ENCODE results near the gene OR7G3. TPM values are rescaled to one million over a fixed set of nuclear protein-coding genes. Genes with fewer than 3 reads are reported as not detected.

OR7G3 gene
- polyA plus RNA-seq, 1 donor from 2014 or later = not detected

- Histone ChIP-seq H3K36me3 (ENCODE audit: insufficient read depth, low read length) (peaks cover 25% of the 10 kb centered on the region), H3K4me2 (ENCODE audit: low read length) (no peak overlapping the region), H3K9me2 (ENCODE audit: insufficient read depth, low read length) (no peaks in the 10 kb centered on the region), H3K27me3 (ENCODE audit: insufficient read depth, low read depth, low read length) (no peaks in the 10 kb centered on the region), H3K9ac (ENCODE audit: low read length) (no peak overlapping the region), H3K79me2 (replicated peaks; ENCODE audit: insufficient read depth, low read length) (no peaks in the 10 kb centered on the region), H3F3A (ENCODE audit: insufficient read depth, low read length, poor library complexity, severe bottlenecking) (no peaks in the 10 kb centered on the region), H2AFZ (ENCODE audit: low read depth, low read length) (no peak overlapping the region), H4K20me1 (ENCODE audit: insufficient read depth) (no peaks in the 10 kb centered on the region), H3K9me3 (ENCODE audit: low read length) (peaks cover 21% of the 10 kb centered on the region), H3K27ac (ENCODE audit: low read length) (no peak overlapping the region), H3K4me3 (ENCODE audit: low read length) (no peak overlapping the region)
- TF ChIP-seq TAF1 (IDR thresholded peaks at IDR 0.05; ENCODE audit: low read depth) (no peak), MXI1 (conservative IDR thresholded peaks at IDR 0.05; ENCODE audit: poor library complexity, severe bottlenecking) (no peak), POLR2AphosphoS5 (IDR thresholded peaks at IDR 0.05) (no peak), CTCF (IDR thresholded peaks at IDR 0.05; ENCODE audit: poor library complexity, severe bottlenecking) (no peak), REST (IDR thresholded peaks at IDR 0.05; ENCODE audit: borderline replicate concordance) (no peak), SMC3 (conservative IDR thresholded peaks at IDR 0.05; ENCODE audit: poor library complexity) (no peak), RAD21 (conservative IDR thresholded peaks at IDR 0.05) (no peak), EZH2 (IDR thresholded peaks at IDR 0.05; ENCODE audit: borderline replicate concordance, insufficient read depth, low read length, poor library complexity, severe bottlenecking) (no peak), EP300 (conservative IDR thresholded peaks at IDR 0.05; ENCODE audit: poor library complexity, severe bottlenecking) (no peak)
These were observed 38.5 kb upstream of the OR7G3 start for GRCh38 chr19:9165261-9165660.

GRCh38 chr19:9161427-9161826 is 34.7 kb upstream of the OR7G3 start:
- no peak overlapping the region for H2AFZ ChIP-seq (ENCODE audit: low read depth, low read length)
- peaks cover 21% of the 10 kb centered on the region for H3K9me3 ChIP-seq (ENCODE audit: low read length)
- H3K9me2 ChIP-seq (ENCODE audit: insufficient read depth, low read length) = no peaks in the 10 kb centered on the region
- no peak overlapping the region for H3K4me3 ChIP-seq (ENCODE audit: low read length)
- no peaks in the 10 kb centered on the region for H3F3A ChIP-seq (ENCODE audit: insufficient read depth, low read length, poor library complexity, severe bottlenecking)
- H4K20me1 ChIP-seq (ENCODE audit: insufficient read depth) = no peaks in the 10 kb centered on the region
- no peaks in the 10 kb centered on the region for H3K79me2 ChIP-seq (replicated peaks; ENCODE audit: insufficient read depth, low read length)
- no peaks in the 10 kb centered on the region for H3K27me3 ChIP-seq (ENCODE audit: insufficient read depth, low read depth, low read length)
- H3K36me3 ChIP-seq (ENCODE audit: insufficient read depth, low read length) = peaks cover 42% of the 10 kb centered on the region
- no peak overlapping the region for H3K4me2 ChIP-seq (ENCODE audit: low read length)
- TF ChIP-seq CTCF (IDR thresholded peaks at IDR 0.05; ENCODE audit: poor library complexity, severe bottlenecking) = no peak
- TF ChIP-seq TAF1 (IDR thresholded peaks at IDR 0.05; ENCODE audit: low read depth) = no peak
- TF ChIP-seq POLR2AphosphoS5 (IDR thresholded peaks at IDR 0.05) = no peak
- TF ChIP-seq EZH2 (IDR thresholded peaks at IDR 0.05; ENCODE audit: borderline replicate concordance, insufficient read depth, low read length, poor library complexity, severe bottlenecking) = no peak
- TF ChIP-seq SMC3 (conservative IDR thresholded peaks at IDR 0.05; ENCODE audit: poor library complexity) = no peak
- TF ChIP-seq EP300 (conservative IDR thresholded peaks at IDR 0.05; ENCODE audit: poor library complexity, severe bottlenecking) = no peak
- TF ChIP-seq RAD21 (conservative IDR thresholded peaks at IDR 0.05) = no peak
- TF ChIP-seq MXI1 (conservative IDR thresholded peaks at IDR 0.05; ENCODE audit: poor library complexity, severe bottlenecking) = no peak
- no peak for TF ChIP-seq REST (IDR thresholded peaks at IDR 0.05; ENCODE audit: borderline replicate concordance)
- H3K9ac ChIP-seq (ENCODE audit: low read length) = no peak overlapping the region
- H3K27ac ChIP-seq (ENCODE audit: low read length) = no peak overlapping the region

All from neural cell (in vitro differentiated cells).